Measurements from ENCODE around the gene KRTAP5-2.

The KRTAP5-2 gene

GRCh38 chr11:1628506-1629325, 30.6 kb upstream of the KRTAP5-2 start:
- Histone ChIP-seq H3K4me3 (ENCODE audit: severe bottlenecking) (no peak overlapping the region), H3K27me3 (ENCODE audit: insufficient read depth, poor library complexity, severe bottlenecking) (peaks cover 25% of the 10 kb centered on the region), H3K4me1 (ENCODE audit: insufficient read depth, poor library complexity, severe bottlenecking) (no peaks in the 10 kb centered on the region), H3K27ac (ENCODE audit: poor library complexity, severe bottlenecking) (no peak overlapping the region), H3K36me3 (ENCODE audit: low read depth) (no peaks in the 10 kb centered on the region), H3K9me3 (ENCODE audit: severe bottlenecking) (no peaks in the 10 kb centered on the region)
- ATAC-seq (ENCODE audit: low read depth) (peak; percentile 77), DNase-seq (ENCODE audit: low spot score) (peak; percentile 38)
- TF ChIP-seq CTCF (IDR thresholded peaks at IDR 0.05; ENCODE audit: poor library complexity, severe bottlenecking): peak; percentile 83

- Histone ChIP-seq H3K27me3 (ENCODE audit: insufficient read depth, poor library complexity, severe bottlenecking) (peaks cover 25% of the 10 kb centered on the region), H3K36me3 (ENCODE audit: low read depth) (no peaks in the 10 kb centered on the region), H3K4me1 (ENCODE audit: insufficient read depth, poor library complexity, severe bottlenecking) (no peaks in the 10 kb centered on the region), H3K27ac (ENCODE audit: poor library complexity, severe bottlenecking) (no peak overlapping the region), H3K9me3 (ENCODE audit: severe bottlenecking) (no peaks in the 10 kb centered on the region), H3K4me3 (ENCODE audit: severe bottlenecking) (no peak overlapping the region)
- ATAC-seq (ENCODE audit: low read depth) (no peak), DNase-seq (ENCODE audit: low spot score) (no peak)
- TF ChIP-seq CTCF (IDR thresholded peaks at IDR 0.05; ENCODE audit: poor library complexity, severe bottlenecking): no peak
Observed at GRCh38 chr11:1625541-1625940, 27.4 kb upstream of the KRTAP5-2 start.

GRCh38 chr11:1624621-1625020, 26.5 kb upstream of the KRTAP5-2 start:
- no peaks in the 10 kb centered on the region for H3K4me1 ChIP-seq (ENCODE audit: insufficient read depth, poor library complexity, severe bottlenecking)
- no peak for DNase-seq (ENCODE audit: low spot score)
- TF ChIP-seq CTCF (IDR thresholded peaks at IDR 0.05; ENCODE audit: poor library complexity, severe bottlenecking): no peak
- H3K27me3 ChIP-seq (ENCODE audit: insufficient read depth, poor library complexity, severe bottlenecking): peaks cover 25% of the 10 kb centered on the region
- H3K4me3 ChIP-seq (ENCODE audit: severe bottlenecking): no peak overlapping the region
- H3K27ac ChIP-seq (ENCODE audit: poor library complexity, severe bottlenecking): no peak overlapping the region
- H3K9me3 ChIP-seq (ENCODE audit: severe bottlenecking): no peaks in the 10 kb centered on the region
- no peaks in the 10 kb centered on the region for H3K36me3 ChIP-seq (ENCODE audit: low read depth)
- ATAC-seq (ENCODE audit: low read depth): no peak

GRCh38 chr11:1623716-1624115, 25.6 kb upstream of the KRTAP5-2 start:
- H3K36me3 ChIP-seq (ENCODE audit: low read depth): no peaks in the 10 kb centered on the region
- no peaks in the 10 kb centered on the region for H3K9me3 ChIP-seq (ENCODE audit: severe bottlenecking)
- ATAC-seq (ENCODE audit: low read depth): no peak
- no peak for DNase-seq (ENCODE audit: low spot score)
- no peak overlapping the region for H3K4me3 ChIP-seq (ENCODE audit: severe bottlenecking)
- H3K4me1 ChIP-seq (ENCODE audit: insufficient read depth, poor library complexity, severe bottlenecking): no peaks in the 10 kb centered on the region
- peaks cover 19% of the 10 kb centered on the region for H3K27me3 ChIP-seq (ENCODE audit: insufficient read depth, poor library complexity, severe bottlenecking)
- no peak overlapping the region for H3K27ac ChIP-seq (ENCODE audit: poor library complexity, severe bottlenecking)
- no peak for TF ChIP-seq CTCF (IDR thresholded peaks at IDR 0.05; ENCODE audit: poor library complexity, severe bottlenecking)

- H3K9me3 ChIP-seq (ENCODE audit: severe bottlenecking): no peaks in the 10 kb centered on the region
- no peak within 1 kb of the TSS for H3K4me3 ChIP-seq (ENCODE audit: severe bottlenecking)
- no peaks in the 10 kb centered on the region for H3K36me3 ChIP-seq (ENCODE audit: low read depth)
- H3K27me3 ChIP-seq (ENCODE audit: insufficient read depth, poor library complexity, severe bottlenecking): peaks cover 10% of the 10 kb centered on the region
- TF ChIP-seq CTCF (IDR thresholded peaks at IDR 0.05; ENCODE audit: poor library complexity, severe bottlenecking): no peak
- H3K4me1 ChIP-seq (ENCODE audit: insufficient read depth, poor library complexity, severe bottlenecking): no peaks in the 10 kb centered on the region
- DNase-seq (ENCODE audit: low spot score): no peak
- ATAC-seq (ENCODE audit: low read depth): no peak
- H3K27ac ChIP-seq (ENCODE audit: poor library complexity, severe bottlenecking): no peak within 1 kb of the TSS
Observed at GRCh38 chr11:1622086-1622485, 24.0 kb upstream of the KRTAP5-2 start, which contains the start of gene KRTAP5-4. Gene KRTAP5-4 (minus strand): TSS chr11:1622138. CDS start chr11:1622093, 45 bp downstream.
